HG03103 (cell line): Measurements from ENCODE around the gene KRTAP11-1.

Experiments
- ATAC-seq: cut with Tn5 transposase; IDR thresholded peaks from one replicate; pipeline ENCODE4 v1.9.1; 2021; ENCODE audit warnings: low read depth; ENCODE audit not compliant: unreplicated experiment

Gene KRTAP11-1, protein sequence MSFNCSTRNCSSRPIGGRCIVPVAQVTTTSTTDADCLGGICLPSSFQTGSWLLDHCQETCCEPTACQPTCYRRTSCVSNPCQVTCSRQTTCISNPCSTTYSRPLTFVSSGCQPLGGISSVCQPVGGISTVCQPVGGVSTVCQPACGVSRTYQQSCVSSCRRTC

DNA sequence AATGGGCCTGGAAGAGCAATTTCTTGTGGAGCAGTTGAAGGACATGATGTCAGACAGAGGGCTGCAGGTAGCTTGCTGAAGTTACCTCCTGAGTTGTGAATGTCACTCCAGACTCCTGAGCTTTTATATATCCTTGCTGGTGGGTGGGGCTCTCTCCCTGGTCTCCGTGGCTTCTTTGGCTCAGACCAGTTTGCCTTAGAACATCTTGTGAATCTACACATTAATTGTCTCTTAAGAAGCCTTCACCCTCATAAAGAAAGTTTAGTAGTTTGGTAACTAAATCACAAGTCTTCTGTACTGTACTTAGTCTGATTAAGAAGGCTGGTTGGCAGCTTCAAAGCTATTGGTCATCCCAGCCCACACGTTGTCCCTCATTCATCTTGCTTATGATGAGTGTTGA is at the start of gene KRTAP11-1:
Gene KRTAP11-1, minus strand, starts transcription at position 101 of the 400 bp plus-strand sequence. Its CDS starts 56 bp downstream, at position 45.
- no peak for ATAC-seq

DNA sequence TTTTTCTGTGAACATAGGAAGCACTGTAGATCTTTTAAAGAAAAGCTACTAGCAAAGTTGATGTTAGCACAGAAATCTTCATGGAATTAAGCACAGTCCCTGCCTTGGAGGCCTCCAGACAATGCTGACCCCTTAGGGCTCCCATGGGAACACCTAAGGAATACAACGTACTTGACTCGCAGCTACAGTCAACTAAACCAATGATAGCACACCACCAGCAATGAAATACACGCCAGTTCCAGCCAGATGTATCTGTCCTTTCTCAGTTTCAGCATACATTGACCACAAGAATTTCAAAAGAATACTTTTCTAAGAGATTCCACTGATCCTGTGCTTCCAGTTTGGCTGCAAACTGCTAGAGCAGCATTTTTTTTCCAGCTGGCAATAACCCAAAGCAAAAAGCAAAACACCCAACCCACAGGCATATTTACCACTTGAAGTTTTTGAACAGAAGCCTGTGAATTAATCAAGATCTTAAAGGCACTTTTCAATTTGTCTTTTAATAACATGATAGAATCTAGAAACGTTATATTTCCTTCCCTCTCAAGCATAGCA is 42.8 kb upstream of the KRTAP11-1 start:
- no peak for ATAC-seq

DNA sequence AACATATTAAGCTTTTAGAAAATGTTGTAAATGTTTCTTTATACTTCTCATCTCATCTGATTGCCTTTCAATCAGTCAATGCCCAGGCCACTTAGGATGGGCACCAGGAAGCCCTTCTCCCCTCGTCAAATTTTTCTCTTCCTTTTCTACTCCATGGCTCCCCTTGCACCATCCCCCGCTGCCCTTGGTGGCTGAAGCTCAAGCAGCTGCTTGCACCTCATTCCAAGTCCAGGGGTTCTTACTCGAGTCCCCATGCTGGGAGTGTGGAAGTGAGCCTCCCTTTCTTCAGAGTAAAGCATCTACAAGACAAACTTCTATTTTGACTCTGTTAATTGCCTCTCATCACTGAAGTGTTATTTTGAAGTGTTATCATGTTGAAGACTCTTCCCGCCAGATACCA is 39.7 kb upstream of the KRTAP11-1 start:
- no peak for ATAC-seq

DNA sequence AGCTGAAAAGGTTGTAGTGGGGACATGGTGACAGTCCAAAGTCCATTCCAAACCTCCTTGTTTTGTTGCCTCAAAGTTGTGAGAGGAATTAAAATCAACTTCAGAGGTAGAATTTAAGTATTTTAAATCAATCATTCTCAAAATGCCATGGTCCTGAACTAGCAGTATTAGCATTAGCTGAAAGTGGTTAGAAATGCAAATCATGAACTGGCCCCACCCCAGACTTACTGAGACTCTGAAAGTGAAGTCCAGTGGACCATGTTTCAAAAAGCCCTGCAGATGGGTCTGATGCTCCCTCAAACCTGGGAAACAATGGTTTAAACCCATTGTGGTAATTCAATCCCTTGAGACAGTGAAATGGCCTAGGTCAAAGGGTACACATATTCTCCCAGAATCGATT is 36.2 kb upstream of the KRTAP11-1 start:
- no peak for ATAC-seq

DNA sequence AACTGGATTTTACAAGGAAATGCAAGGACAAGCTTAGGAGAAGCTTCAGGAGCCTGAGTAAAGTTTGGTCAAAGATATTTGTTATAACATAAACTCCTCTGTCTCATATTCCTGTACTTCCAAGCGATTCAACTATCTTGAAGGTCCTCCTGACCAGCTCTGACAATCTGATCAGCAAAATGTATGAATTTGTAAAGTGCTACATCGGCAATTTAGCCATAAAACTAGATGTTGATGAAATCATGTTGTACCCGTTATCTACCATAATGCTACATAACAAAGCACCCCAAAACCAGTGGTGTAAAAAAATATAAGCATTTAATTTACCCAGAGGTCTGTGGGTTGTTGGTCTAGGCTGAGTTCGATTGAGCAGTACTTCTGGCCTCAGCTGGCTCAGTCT is 19.5 kb upstream of the KRTAP11-1 start:
- no peak for ATAC-seq

DNA sequence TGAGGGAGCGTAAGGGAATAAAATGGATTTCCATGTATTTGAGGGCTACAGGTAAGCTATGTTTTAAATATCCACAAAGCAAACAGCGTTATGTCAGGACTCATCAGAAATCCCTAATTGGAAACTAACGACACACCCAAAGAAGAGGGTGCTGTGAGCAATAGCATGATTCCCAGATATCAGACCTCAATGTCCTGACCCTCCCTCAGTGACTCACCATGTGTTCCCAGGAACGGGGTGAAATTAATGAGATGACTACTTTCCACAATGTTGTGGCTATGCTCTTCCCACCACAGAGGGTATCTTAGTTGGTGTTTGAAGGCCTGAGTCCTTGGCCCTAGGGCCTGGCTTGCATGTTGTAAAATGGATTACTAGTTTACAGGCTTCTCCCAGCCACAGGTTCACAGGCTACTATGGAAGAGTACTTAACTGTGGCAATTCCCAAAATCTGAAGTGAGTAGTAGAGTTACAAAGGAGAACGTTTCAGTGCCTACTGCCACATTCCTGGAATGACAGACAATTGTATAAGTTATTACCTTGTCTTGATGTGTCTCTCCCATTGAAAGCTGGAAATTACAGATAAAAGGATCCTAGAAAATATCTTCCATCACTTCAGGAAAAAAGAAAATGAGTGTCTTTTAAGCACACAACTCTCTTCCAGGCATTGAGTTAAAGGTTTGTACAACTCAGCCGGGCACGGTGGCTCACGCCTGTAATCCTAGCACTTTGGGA is 1.7 kb upstream of the KRTAP11-1 start:
- ATAC-seq: no peak

DNA sequence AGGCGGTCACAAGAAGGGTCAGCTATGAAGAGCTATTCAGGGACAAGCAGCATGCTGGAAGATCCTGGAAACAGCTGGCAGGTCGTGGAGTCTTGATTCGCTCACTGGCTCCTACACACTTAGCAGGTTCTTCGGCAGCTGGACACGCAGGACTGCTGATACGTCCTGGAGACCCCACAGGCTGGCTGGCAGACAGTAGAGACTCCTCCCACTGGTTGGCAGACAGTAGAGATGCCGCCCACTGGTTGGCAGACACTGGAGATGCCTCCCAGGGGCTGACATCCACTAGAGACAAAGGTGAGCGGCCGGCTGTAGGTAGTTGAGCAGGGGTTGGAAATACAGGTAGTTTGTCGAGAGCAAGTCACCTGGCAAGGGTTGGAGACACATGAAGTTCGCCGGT is 466 bp downstream of the KRTAP11-1 start:
- no peak for ATAC-seq

DNA sequence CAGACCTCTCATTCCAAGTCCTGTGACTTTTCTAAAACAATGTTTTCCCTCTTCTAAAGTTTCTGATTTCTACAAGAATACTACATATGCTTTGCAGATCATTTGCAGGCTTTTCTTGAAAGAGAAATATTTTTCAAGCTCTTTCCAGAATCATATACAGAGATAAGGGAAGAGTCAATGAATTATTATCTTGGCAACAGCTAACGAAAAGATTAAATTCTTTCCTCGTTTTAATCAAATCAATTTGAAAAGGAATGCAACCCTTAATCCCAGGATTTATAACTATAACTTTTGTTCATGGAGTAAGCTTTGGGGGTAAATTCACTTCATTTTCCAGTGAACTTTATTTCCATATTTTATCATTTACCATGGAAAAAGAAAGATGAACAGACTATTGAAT is 6.9 kb downstream of the KRTAP11-1 start:
- no peak for ATAC-seq

DNA sequence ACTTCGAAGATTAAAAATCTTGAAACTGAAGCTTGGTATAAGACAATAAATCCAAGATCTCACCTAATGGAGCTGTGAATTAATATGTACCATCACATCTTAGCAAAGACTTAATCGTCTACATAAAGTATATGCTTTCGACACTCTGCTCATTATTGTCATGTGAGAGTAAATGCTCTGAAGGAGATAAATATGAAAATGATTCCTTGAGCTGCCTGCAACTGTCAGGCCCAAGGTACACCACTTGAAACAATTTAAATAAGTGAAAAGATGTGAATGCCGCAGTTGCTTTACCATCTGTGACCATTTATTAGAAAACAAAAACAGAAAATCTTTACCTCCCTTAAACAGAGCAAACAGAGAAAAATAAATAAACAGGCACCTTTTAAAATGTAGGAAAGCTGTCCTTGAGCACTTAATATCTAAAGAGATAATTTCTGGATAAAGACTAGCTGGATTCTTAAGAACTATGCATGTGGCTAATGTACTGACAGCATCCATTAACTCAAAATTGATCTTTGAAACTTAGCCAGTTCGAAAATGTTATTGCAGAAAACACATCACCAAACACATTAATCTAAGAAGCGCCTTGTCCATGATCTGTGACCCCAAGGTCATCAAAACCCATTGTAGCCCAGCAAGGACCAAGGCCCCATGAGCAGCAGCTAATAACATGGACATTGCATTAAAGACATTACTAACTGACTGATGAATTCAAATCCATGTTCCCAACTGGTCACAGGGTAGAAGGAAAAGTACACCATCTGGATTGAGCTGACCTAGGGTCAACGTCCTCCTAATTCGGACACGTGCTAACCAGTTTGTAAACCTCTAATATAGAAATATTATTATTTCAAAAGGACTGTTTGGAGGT is 33.5 kb downstream of the KRTAP11-1 start:
- ATAC-seq: no peak

DNA sequence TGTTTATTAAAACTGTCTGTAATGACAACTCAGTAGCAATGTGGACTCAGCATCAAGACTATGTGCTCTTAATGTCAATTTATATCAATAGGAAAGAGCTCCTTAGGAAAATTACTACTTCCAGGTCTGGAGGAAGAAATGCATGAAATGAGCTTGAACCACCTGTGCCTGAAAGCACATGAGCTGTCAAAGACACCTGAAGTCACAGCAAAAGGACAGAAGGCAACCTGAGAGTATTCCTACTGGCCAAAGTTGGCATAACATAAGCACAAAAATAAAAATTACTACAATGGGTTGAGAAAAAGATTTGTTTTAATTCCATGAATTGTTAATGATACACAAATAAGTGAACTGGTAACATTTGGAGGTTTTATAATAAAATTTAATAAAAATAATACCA is 38.4 kb downstream of the KRTAP11-1 start:
- ATAC-seq: no peak

DNA sequence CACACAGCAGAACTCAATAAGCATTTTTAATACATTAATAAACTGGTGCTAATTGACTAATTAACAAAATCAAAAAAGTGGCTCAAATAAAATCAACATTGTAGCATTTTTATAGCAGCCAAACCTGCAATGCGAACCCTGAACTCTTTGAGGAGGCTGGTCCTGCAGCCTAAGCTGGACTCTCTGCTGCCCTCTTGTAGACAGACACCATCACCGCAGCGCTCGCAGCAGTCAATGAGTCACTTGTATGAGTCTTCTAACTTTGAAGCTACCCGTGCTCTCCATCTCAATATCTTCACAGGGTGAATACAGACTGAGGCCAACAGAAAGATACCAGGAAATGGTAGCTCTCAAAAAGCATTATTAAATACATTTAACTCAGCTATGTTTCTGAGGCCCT is 42.1 kb downstream of the KRTAP11-1 start:
- no peak for ATAC-seq

DNA sequence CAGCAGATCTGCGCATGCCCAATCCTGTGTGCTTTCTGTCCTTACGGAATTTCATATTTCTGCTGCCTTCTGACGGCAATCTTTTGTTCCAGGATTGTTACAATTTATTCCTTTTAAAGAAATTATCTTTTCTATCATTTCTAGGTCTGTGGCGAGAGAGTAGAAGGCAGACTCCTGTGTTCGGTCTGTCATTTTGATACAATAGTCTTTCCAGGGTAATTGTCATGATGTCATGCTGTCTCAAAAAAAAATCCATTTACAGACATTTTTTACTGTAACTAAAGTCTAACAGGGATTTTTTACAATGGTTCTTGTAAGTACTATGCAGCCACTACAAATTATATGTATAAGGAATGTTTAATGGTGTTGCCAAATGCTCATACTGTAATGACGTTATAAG is 42.8 kb downstream of the KRTAP11-1 start:
- ATAC-seq: no peak

DNA sequence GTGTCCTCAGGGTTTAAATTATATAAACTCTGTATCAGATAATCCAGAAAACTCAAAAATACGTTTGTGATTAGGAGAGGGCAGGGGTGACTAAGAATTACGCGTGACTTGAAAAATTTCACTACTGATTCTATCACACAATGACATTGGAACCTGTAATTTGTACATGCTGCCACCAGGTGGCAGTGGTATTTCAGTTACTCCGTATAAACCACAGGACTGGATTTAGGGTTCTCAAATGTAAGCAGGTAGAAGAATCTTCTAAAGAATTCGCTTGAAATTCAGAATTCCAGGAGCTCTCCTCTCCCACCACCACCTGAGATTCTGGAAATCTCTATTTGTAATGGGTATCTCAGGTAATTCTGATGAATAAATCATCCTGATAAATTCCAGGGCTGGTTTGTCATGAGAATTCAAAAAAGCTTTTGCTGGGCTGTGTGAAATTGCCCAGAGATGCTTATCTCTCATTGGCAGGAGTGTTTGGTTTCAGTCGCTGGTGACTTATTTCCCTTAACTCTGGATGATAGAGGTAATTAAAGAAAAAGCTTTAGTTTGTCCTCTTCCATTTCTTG is 50.1 kb downstream of the KRTAP11-1 start:
- peak; percentile 56 for ATAC-seq
